Body of pancreas (tissue), 4 donors: ENCODE measurements around the gene RASSF5. TPM values are rescaled to one million over a fixed set of nuclear protein-coding genes. Genes with fewer than 3 reads are reported as not detected.

ENCODE experiments used
- ATAC-seq: fragments of 150-250 bp; one replicate; pipeline ENCODE4 v1.9.1; 2016
- DNase-seq, 4 donors: peaks; one replicate each; pipeline ENCODE4 v3.0.0-alpha.2; 2019
- H3K27ac ChIP-seq, 4 donors: fragments of 200-600 bp; sonication (generic); 1 replicate in 3 of 4; 2 replicates in 1 of 4; pipeline versions ENCODE4 v1.5.1 to v1.6.1; 2016 to 2019; ENCODE audit warnings: mild to moderate bottlenecking in 1 of 4, mixed read lengths in 1 of 4, moderate library complexity in 1 of 4
- H3K27me3 ChIP-seq, 2 donors: fragments of 200-600 bp; sonication (generic); one replicate each; pipeline ENCODE4 v1.6.0; 2016; ENCODE audit warnings: mild to moderate bottlenecking in 1 of 2
- H3K36me3 ChIP-seq, 2 donors: fragments of 200-600 bp; sonication (generic); replicated peaks in 1 of 2; 2 replicates each; pipeline ENCODE4 v1.5.1; 2016; ENCODE audit warnings: low read depth in 2 of 2; ENCODE audit not compliant: insufficient read depth in 1 of 2
- H3K4me1 ChIP-seq: fragments of 200-600 bp; sonication (generic); one replicate; pipeline ENCODE4 v1.6.0; 2016
- H3K4me3 ChIP-seq, 2 donors: fragments of 200-600 bp; sonication (generic); 1 replicate in 1 of 2; 2 replicates in 1 of 2; pipeline ENCODE4 v1.5.1; 2016 to 2019
- H3K9me3 ChIP-seq, 3 donors: fragments of 200-600 bp; sonication (generic); 1 replicate in 2 of 3; 2 replicates in 1 of 3; pipeline ENCODE4 v1.5.1; 2016
- POLR2A ChIP-seq, 3 donors: fragments of 450-650 bp; IDR thresholded peaks; one replicate each; pipeline ENCODE4 v1.6.1; 2016; ENCODE audit warnings: antibody characterized with exemption in 3 of 3, mild to moderate bottlenecking in 2 of 3
- WGBS, 2 donors: methylation state at CpG; one replicate each; pipeline ENCODE4 v1.1.5; 2017; 5-methylcytosine and 5-hydroxymethylcytosine counted together
- intact Hi-C: fragments of 100-400 bp; cut with DNase I; formaldehyde crosslinking; loops from one replicate; pipeline ENCODE4 v1.15.1; 2023
- total RNA-seq, 2 donors: library from RNA; depleted of rRNA; stranded (reverse); fragments of >200 nt; gene quantifications; one replicate each; pipeline ENCODE4 v1.1.0, GENCODE V29; 2016
- TF ChIP-seq, protein P1 (sequence below), 7 experiments: fragments of 450-650 bp in 4 of 7; fragments of 200-600 bp in 3 of 7; sonication (generic) in 3 of 7; IDR thresholded peaks; one replicate each; pipeline ENCODE4 v1.5.1; 2016 to 2019; ENCODE audit warnings: antibody characterized with exemption in 7 of 7

Gene RASSF5
- total RNA-seq, 2 donors from 2014 or later: 21.5 to 35.9 TPM

DNA sequence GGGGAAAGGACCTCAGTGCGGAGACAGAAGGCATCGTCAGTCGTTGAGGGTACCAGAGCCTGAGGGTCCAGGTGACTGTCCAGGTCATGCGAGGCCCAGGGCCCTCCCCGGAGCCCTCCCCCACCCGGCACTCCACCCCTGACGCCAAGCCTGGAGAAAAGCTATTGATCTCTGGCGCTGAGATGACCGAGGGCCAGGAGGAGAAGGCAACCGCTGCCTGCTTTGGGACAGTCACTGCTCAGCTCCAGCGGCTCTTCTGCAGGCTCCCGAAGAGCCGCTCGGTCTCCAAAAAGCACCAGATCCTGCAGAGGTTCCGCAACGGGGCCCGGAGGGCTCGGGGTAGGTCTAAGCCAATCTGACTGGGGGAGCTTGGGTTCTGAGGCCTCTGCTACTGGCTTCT is 10.9 kb downstream of the RASSF5 start:
- WGBS, 2 donors: 62 to 77% methylated on average over 10 of the region's 18 CpGs
- TF ChIP-seq, protein P1, sequence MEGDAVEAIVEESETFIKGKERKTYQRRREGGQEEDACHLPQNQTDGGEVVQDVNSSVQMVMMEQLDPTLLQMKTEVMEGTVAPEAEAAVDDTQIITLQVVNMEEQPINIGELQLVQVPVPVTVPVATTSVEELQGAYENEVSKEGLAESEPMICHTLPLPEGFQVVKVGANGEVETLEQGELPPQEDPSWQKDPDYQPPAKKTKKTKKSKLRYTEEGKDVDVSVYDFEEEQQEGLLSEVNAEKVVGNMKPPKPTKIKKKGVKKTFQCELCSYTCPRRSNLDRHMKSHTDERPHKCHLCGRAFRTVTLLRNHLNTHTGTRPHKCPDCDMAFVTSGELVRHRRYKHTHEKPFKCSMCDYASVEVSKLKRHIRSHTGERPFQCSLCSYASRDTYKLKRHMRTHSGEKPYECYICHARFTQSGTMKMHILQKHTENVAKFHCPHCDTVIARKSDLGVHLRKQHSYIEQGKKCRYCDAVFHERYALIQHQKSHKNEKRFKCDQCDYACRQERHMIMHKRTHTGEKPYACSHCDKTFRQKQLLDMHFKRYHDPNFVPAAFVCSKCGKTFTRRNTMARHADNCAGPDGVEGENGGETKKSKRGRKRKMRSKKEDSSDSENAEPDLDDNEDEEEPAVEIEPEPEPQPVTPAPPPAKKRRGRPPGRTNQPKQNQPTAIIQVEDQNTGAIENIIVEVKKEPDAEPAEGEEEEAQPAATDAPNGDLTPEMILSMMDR (IDR thresholded peaks at IDR 0.05): no peak
- TF ChIP-seq POLR2A (IDR thresholded peaks at IDR 0.05): no peak
- no peaks in the 10 kb centered on the region for H3K27me3 ChIP-seq
- peaks cover 59% of the 10 kb centered on the region for H3K4me1 ChIP-seq
- H3K36me3 ChIP-seq: no peaks in the 10 kb centered on the region
- peak overlapping the region in 3 of 4 donors; percentile 56 to 63 (median 56) for H3K27ac ChIP-seq
- no peak overlapping the region for H3K4me3 ChIP-seq
- DNase-seq (no peak), ATAC-seq (no peak)
- intact Hi-C loops: no loop called here
- no peaks in the 10 kb centered on the region for H3K9me3 ChIP-seq

- Histone ChIP-seq H3K4me3 (no peak overlapping the region), H3K4me1 (peaks cover 54% of the 10 kb centered on the region), H3K27ac (peak overlapping the region in 3 of 4 donors; percentile 56 to 63 (median 56)), H3K27me3 (no peaks in the 10 kb centered on the region), H3K9me3 (no peaks in the 10 kb centered on the region), H3K36me3 (no peaks in the 10 kb centered on the region)
- ATAC-seq (no peak), DNase-seq (no peak)
- no peak for TF ChIP-seq POLR2A (IDR thresholded peaks at IDR 0.05)
- TF ChIP-seq, protein P1 (IDR thresholded peaks at IDR 0.05): no peak
- WGBS, 2 donors: 72 to 81% methylated on average over 6 of the region's 6 CpGs
- intact Hi-C loops: no loop called here
Observed at GRCh38 chr1:206518743-206519142, 11.4 kb downstream of the RASSF5 start.

GRCh38 chr1:206521127-206521526 is 13.8 kb downstream of the RASSF5 start:
- 14 to 18% methylated on average over 5 of the region's 5 CpGs for WGBS, 2 donors
- intact Hi-C loops: no loop called here
- peaks cover 45% of the 10 kb centered on the region for H3K4me1 ChIP-seq
- no peaks in the 10 kb centered on the region for H3K27me3 ChIP-seq
- no peak overlapping the region for H3K4me3 ChIP-seq
- H3K36me3 ChIP-seq: no peaks in the 10 kb centered on the region
- TF ChIP-seq POLR2A (IDR thresholded peaks at IDR 0.05): no peak
- TF ChIP-seq, protein P1 (IDR thresholded peaks at IDR 0.05): no peak
- DNase-seq: peak; percentile 61 to 84 (median 78)
- peak overlapping the region; percentile 48 to 77 (median 64) for H3K27ac ChIP-seq
- peak; percentile 82 for ATAC-seq
- H3K9me3 ChIP-seq: no peaks in the 10 kb centered on the region

- H3K27me3 ChIP-seq: no peaks in the 10 kb centered on the region
- H3K9me3 ChIP-seq: no peaks in the 10 kb centered on the region
- H3K4me3 ChIP-seq: no peak overlapping the region
- intact Hi-C loops: no loop called here
- ATAC-seq: no peak
- no peaks in the 10 kb centered on the region for H3K36me3 ChIP-seq
- H3K4me1 ChIP-seq: peaks cover 52% of the 10 kb centered on the region
- no peak for DNase-seq
- WGBS, 2 donors: 71 to 76% methylated on average over 8 of the region's 8 CpGs
- TF ChIP-seq, protein P1 (IDR thresholded peaks at IDR 0.05): no peak
- no peak for TF ChIP-seq POLR2A (IDR thresholded peaks at IDR 0.05)
- peak overlapping the region in 3 of 4 donors; percentile 59 to 77 (median 70) for H3K27ac ChIP-seq
Observed at GRCh38 chr1:206521694-206522402, 14.5 kb downstream of the RASSF5 start.
